Measurements from ENCODE around the gene ABCF1.
A peak's percentile ranks its signal among the peaks of the same experiment; 100 is the strongest.

The ABCF1 gene

DNA sequence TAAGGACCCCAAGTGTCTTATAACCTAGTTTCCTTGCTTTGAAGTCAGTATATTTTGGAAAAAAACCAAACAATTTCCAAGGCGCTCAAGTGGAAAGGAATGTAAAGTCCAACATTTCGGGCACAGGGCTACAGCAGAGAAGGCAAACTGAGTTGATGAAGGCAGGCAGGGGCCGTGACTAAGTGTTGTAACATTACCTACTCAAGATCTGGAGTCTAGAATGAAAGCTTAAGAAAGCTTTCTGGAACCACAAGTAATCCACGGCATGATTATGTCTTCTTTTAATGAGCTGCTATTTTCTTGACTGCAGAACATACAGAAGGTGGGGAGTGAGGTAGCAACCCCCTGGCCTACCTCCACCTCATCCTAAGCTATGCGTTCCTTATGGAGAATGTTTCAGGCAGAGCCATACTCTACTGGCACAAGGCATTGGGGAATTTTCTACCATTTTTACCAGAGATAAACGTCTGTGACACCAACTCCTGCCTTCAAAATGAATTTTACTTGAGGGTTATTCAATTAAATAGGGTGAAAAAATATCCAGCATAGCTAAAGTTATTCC lies 41.5 kb downstream of the ABCF1 start:
- ChIA-PET POLR2A (interaction anchor here (0.7 to 4.8 kb wide), 16 partner anchors 9 to 369 kb away, joined by 3 to 90 read pairs (median 5); partner anchors contain the start of genes ATAT1, MDC1 and PRR3), CTCF (interaction anchor here (1.2 to 1.3 kb wide), 3 partner anchors 12 to 71 kb away, joined by 3 to 5 read pairs (median 4); no protein-coding TSS in a partner anchor)
- TF ChIP-seq L3MBTL2 (conservative IDR thresholded peaks at IDR 0.05), result no peak
- TF ChIP-seq ELF4 (IDR thresholded peaks at IDR 0.05), result no peak
- no peak for TF ChIP-seq ARNT (IDR thresholded peaks at IDR 0.05)
- TF ChIP-seq HDGF (IDR thresholded peaks at IDR 0.05; ENCODE audit: borderline replicate concordance), result no peak
- TF ChIP-seq TARDBP (IDR thresholded peaks at IDR 0.05), result no peak
- TF ChIP-seq ZNF384 (IDR thresholded peaks at IDR 0.05), result no peak
- TF ChIP-seq SP1 (IDR thresholded peaks at IDR 0.05), result no peak
- TF ChIP-seq NFRKB (IDR thresholded peaks at IDR 0.05), result no peak
- TF ChIP-seq FOXM1 (IDR thresholded peaks at IDR 0.05; ENCODE audit: borderline replicate concordance), result no peak
- DNase-seq (ENCODE audit: extremely low spot score), result no peak

GRCh38 chr6:30613251-30614043 lies 42.2 kb downstream of the ABCF1 start:
- ChIA-PET POLR2A (interaction anchor here (0.7 to 4.8 kb wide), 18 partner anchors 9 to 368 kb away, joined by 3 to 90 read pairs (median 5); partner anchors contain the start of genes ABCF1, ATAT1, MDC1 and PRR3), CTCF (interaction anchor here (0.6 to 1.3 kb wide), 4 partner anchors 13 to 246 kb away, joined by 3 to 5 read pairs (median 4); no protein-coding TSS in a partner anchor)
- DNase-seq (ENCODE audit: extremely low spot score), result no peak
- TF ChIP-seq ELF4 (IDR thresholded peaks at IDR 0.05), result no peak
- no peak for TF ChIP-seq TARDBP (IDR thresholded peaks at IDR 0.05)
- no peak for TF ChIP-seq BHLHE40 (IDR thresholded peaks at IDR 0.05; ENCODE audit: borderline replicate concordance)
- TF ChIP-seq CTBP1 (IDR thresholded peaks at IDR 0.05; ENCODE audit: borderline replicate concordance), result no peak
- no peak for TF ChIP-seq FOXA1 (IDR thresholded peaks at IDR 0.05)
- TF ChIP-seq HDGF (IDR thresholded peaks at IDR 0.05; ENCODE audit: borderline replicate concordance), result no peak
- no peak for TF ChIP-seq FOXM1 (IDR thresholded peaks at IDR 0.05; ENCODE audit: borderline replicate concordance)
- TF ChIP-seq L3MBTL2 (conservative IDR thresholded peaks at IDR 0.05), result no peak; the same call in 1 of the 2 replicates
- TF ChIP-seq LEF1 (IDR thresholded peaks at IDR 0.05; ENCODE audit: borderline replicate concordance), result no peak
- no peak for TF ChIP-seq SUZ12 (IDR thresholded peaks at IDR 0.05)
- no peak for TF ChIP-seq ARNT (IDR thresholded peaks at IDR 0.05)
- no peak for TF ChIP-seq PKNOX1 (IDR thresholded peaks at IDR 0.05)
- TF ChIP-seq SP1 (IDR thresholded peaks at IDR 0.05), result no peak
- no peak for TF ChIP-seq FOXK2 (IDR thresholded peaks at IDR 0.05)

DNA sequence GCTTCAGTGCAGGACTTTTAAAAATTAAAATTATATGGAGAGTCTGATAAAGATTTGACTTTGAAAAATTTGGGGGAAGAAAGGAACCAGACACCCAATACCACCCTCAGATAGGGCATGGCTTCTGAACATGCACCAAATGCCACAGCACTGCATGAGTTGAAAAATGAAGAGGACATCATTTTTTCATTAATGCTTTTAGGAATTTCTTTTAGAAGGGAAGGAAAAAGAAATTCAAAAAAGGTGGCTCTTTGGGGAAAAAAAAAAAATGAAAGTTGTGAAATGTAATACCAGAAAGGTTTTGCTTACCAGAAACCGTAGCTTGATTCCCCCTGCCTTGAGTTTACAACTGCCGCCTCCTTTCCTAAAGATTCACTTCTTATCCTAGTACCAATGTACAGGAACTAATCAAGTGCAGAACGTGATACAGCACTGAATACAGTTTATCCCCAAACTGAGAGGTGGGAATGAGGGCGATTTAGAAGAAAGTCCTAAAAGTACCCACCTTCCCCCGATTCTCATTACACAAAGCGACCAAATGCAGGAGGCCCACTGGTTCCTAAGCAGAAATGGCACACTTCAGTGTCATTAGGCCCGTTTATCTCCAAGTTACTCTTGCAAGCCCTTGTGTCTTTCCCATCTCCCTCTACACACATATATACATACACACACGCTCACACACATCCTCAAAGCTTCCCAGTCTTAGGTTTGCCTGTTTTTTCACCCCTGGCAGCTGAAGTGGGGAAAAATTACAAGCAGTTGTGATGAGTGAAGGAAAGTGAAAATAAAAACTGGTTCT lies 43.0 kb downstream of the ABCF1 start:
- POLR2A ChIA-PET, result interaction anchor here (0.6 to 4.8 kb wide), 30 partner anchors 8 to 300 kb away, joined by 3 to 90 read pairs (median 5); partner anchors contain the start of genes ABCF1, ATAT1, DHX16 and GNL1

DNA sequence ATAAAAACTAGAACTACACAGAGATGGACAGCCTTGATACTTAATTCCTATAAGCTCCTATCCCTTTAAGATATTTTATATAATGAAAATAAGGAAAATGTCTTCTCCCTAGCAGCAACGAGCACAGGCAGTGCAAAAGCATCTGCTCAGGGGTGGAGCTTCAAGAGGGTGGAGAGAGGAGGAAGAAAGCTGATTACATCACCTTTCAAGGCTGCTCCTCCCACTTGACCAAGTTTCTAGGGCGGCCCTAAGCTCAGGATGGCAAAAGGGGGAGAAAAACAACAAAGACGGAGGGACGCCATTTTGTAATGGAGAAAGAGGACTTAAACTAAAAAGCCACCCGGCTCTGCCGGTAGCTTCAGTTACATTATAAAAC lies 43.6 kb downstream of the ABCF1 start:
- POLR2A ChIA-PET, result interaction anchor here (0.6 to 4.8 kb wide), 25 partner anchors 8 to 299 kb away, joined by 3 to 90 read pairs (median 5); partner anchors contain the start of genes ABCF1, ATAT1, DHX16 and GNL1
- DNase-seq (ENCODE audit: extremely low spot score), result peak; percentile 81
- CTCF ChIA-PET, result interaction anchor here (0.6 to 0.7 kb wide), 3 partner anchors 17 to 133 kb away, joined by 3 to 5 read pairs (median 4); no protein-coding TSS in a partner anchor

More for the DNA sequence above, 43.0 kb downstream of the ABCF1 start:
- no peak for DNase-seq (ENCODE audit: extremely low spot score)
- 0 out of 2 replicates have a peak, but pooled peaks have one; percentile 3 for TF ChIP-seq ELF4 (IDR thresholded peaks at IDR 0.05)
- no peak for TF ChIP-seq L3MBTL2 (conservative IDR thresholded peaks at IDR 0.05)
- CTCF ChIA-PET, result interaction anchor here (0.6 to 0.7 kb wide), 3 partner anchors 76 to 245 kb away, joined by 3 to 5 read pairs (median 3); no protein-coding TSS in a partner anchor

More for the DNA sequence above, 43.6 kb downstream of the ABCF1 start:
- TF ChIP-seq PKNOX1 (IDR thresholded peaks at IDR 0.05), result no peak
- peak; percentile 83; the same call in 1 of the 2 replicates for TF ChIP-seq NFRKB (IDR thresholded peaks at IDR 0.05)
- TF ChIP-seq FOXK2 (IDR thresholded peaks at IDR 0.05), result 0 out of 2 replicates have a peak, but pooled peaks have one; percentile 24
- TF ChIP-seq BHLHE40 (IDR thresholded peaks at IDR 0.05; ENCODE audit: borderline replicate concordance), result no peak
- TF ChIP-seq L3MBTL2 (conservative IDR thresholded peaks at IDR 0.05), result no peak
- no peak for TF ChIP-seq SUZ12 (IDR thresholded peaks at IDR 0.05)
- no peak for TF ChIP-seq ARNT (IDR thresholded peaks at IDR 0.05)
- TF ChIP-seq ELF4 (IDR thresholded peaks at IDR 0.05), result 0 out of 2 replicates have a peak, but pooled peaks have one; percentile 1
- no peak for TF ChIP-seq SP1 (IDR thresholded peaks at IDR 0.05)
